Tibial nerve (tissue), 4 donors: Measurements from ENCODE around the gene SNX15. TPM values are rescaled to one million over a fixed set of nuclear protein-coding genes. Genes with fewer than 3 reads are reported as not detected.

Source experiments
- DNase-seq, 2 donors: peaks; one replicate each; pipeline ENCODE4 v3.0.0-alpha.2; 2019; ENCODE audit warnings: low spot score in 2 of 2
- H3K27ac ChIP-seq, 4 donors: fragments of 200-600 bp; sonication (generic) in 3 of 4; one replicate each; pipeline ENCODE4 v1.5.1; 2017 to 2019; ENCODE audit warnings: mild to moderate bottlenecking in 1 of 4
- H3K27me3 ChIP-seq, 2 donors: fragments of 200-600 bp; sonication (generic) in 1 of 2; one replicate each; pipeline versions ENCODE4 v1.5.1 to v1.6.0; 2017 to 2019
- H3K36me3 ChIP-seq, 3 donors: fragments of 200-600 bp; sonication (generic); one replicate each; pipeline ENCODE4 v1.5.1; 2018 to 2019
- H3K4me1 ChIP-seq, 4 donors: fragments of 200-600 bp; sonication (generic) in 3 of 4; one replicate each; pipeline ENCODE4 v1.5.1; 2017 to 2019
- H3K4me3 ChIP-seq, 4 donors: fragments of 200-600 bp; sonication (generic) in 3 of 4; one replicate each; pipeline ENCODE4 v1.5.1; 2017 to 2019; ENCODE audit warnings: mild to moderate bottlenecking in 1 of 4, moderate library complexity in 1 of 4
- H3K9me3 ChIP-seq, 4 donors: fragments of 200-600 bp; sonication (generic) in 3 of 4; one replicate each; pipeline ENCODE4 v1.5.1; 2017 to 2019
- EP300 ChIP-seq, 2 donors: sonication (generic); formaldehyde crosslinking; IDR thresholded peaks; one replicate each; pipeline ENCODE4 v1.6.1; 2017; ENCODE audit warnings: antibody characterized with exemption in 2 of 2, mild to moderate bottlenecking in 1 of 2
- POLR2A ChIP-seq, 2 donors: fragments of 450-650 bp; IDR thresholded peaks; one replicate each; pipeline ENCODE4 v1.6.1; 2017; ENCODE audit warnings: antibody characterized with exemption in 2 of 2, mild to moderate bottlenecking in 2 of 2, moderate library complexity in 2 of 2
- WGBS, 2 donors: methylation state at CpG; one replicate each; pipeline ENCODE4 v1.1.5; 2018; 5-methylcytosine and 5-hydroxymethylcytosine counted together
- total RNA-seq, 4 donors: library from RNA; depleted of rRNA; stranded (reverse); fragments of >200 nt; gene quantifications; one replicate each; pipeline ENCODE4 v1.1.0, GENCODE V29; 2016
- TF ChIP-seq, protein P1 (sequence below), 5 experiments: fragments of 200-600 bp in 3 of 5; fragments of 450-650 bp in 2 of 5; sonication (generic) in 3 of 5; IDR thresholded peaks; one replicate each; pipeline ENCODE4 v1.5.1; 2016 to 2019; ENCODE audit warnings: antibody characterized with exemption in 5 of 5, mild to moderate bottlenecking in 3 of 5, moderate library complexity in 2 of 5

SNX15 gene
- total RNA-seq, 4 donors from 2014 or later = 17.1 to 33.3 (median 24.2) TPM

DNA sequence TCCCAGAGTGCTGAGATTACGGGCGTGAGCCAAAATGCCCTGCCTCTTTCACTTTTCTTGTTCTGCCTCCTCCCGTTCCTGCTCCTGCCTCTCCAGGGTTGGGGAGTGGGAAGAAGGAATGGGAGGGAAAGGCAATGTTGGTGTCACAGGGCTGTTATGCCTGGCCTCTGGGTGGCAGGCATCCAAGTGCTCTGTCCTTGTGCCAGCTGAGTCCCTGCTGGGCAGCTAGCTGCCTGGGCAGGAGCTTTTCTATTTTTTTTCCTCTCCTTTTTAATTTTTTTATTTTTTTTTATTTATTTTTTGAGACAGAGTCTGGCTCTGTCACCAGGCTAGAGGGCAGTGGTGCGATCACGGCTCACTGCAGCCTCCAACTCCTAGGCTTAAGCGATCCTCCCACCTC lies 9.7 kb downstream of the SNX15 start:
- 51 to 62% methylated on average over 6 of the region's 6 CpGs for WGBS, 2 donors
- TF ChIP-seq, protein P1, sequence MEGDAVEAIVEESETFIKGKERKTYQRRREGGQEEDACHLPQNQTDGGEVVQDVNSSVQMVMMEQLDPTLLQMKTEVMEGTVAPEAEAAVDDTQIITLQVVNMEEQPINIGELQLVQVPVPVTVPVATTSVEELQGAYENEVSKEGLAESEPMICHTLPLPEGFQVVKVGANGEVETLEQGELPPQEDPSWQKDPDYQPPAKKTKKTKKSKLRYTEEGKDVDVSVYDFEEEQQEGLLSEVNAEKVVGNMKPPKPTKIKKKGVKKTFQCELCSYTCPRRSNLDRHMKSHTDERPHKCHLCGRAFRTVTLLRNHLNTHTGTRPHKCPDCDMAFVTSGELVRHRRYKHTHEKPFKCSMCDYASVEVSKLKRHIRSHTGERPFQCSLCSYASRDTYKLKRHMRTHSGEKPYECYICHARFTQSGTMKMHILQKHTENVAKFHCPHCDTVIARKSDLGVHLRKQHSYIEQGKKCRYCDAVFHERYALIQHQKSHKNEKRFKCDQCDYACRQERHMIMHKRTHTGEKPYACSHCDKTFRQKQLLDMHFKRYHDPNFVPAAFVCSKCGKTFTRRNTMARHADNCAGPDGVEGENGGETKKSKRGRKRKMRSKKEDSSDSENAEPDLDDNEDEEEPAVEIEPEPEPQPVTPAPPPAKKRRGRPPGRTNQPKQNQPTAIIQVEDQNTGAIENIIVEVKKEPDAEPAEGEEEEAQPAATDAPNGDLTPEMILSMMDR (IDR thresholded peaks at IDR 0.05) = no peak
- peak in 1 of 2 donors; percentile 35 for TF ChIP-seq EP300 (IDR thresholded peaks at IDR 0.05)

GRCh38 chr11:65040520-65040846 lies 13.2 kb downstream of the SNX15 start:
- no peaks in the 10 kb centered on the region for H3K9me3 ChIP-seq
- peaks cover 0 to 34% (median 3%) of the 10 kb centered on the region in 4 donors for H3K4me1 ChIP-seq
- peak overlapping the region; percentile 84 to 97 (median 92) for H3K27ac ChIP-seq
- no peak for DNase-seq
- H3K36me3 ChIP-seq = peaks cover 4 to 63% (median 7%) of the 10 kb centered on the region in 3 donors
- no peak for TF ChIP-seq POLR2A (IDR thresholded peaks at IDR 0.05)
- TF ChIP-seq EP300 (IDR thresholded peaks at IDR 0.05) = no peak
- TF ChIP-seq, protein P1 (IDR thresholded peaks at IDR 0.05) = no peak
- 16 to 19% methylated on average over 7 of the region's 7 CpGs for WGBS, 2 donors
- peak overlapping the region; percentile 54 to 95 (median 86) for H3K4me3 ChIP-seq
- H3K27me3 ChIP-seq = no peaks in the 10 kb centered on the region

More for the DNA sequence above, 9.7 kb downstream of the SNX15 start:
- Histone ChIP-seq H3K4me1 (peaks cover 0 to 13% (median 2%) of the 10 kb centered on the region in 4 donors), H3K27me3 (no peaks in the 10 kb centered on the region), H3K27ac (peak overlapping the region in 2 of 4 donors; percentile 32 to 67), H3K9me3 (no peaks in the 10 kb centered on the region), H3K36me3 (peaks cover 13 to 80% (median 16%) of the 10 kb centered on the region in 3 donors), H3K4me3 (no peak overlapping the region)
- no peak for DNase-seq

GRCh38 chr11:65040847-65041622 lies 13.8 kb downstream of the SNX15 start, which contains the start of gene SAC3D1:
Gene SAC3D1, plus strand, starts transcription at chr11:65041210. Its CDS starts 83 bp downstream, at chr11:65041293.
- peak within 1 kb of the TSS; percentile 84 to 97 (median 92) for H3K27ac ChIP-seq
- H3K9me3 ChIP-seq = no peaks in the 10 kb centered on the region
- peak within 1 kb of the TSS; percentile 54 to 95 (median 86) for H3K4me3 ChIP-seq
- DNase-seq = peak; percentile 71 to 72
- TF ChIP-seq EP300 (IDR thresholded peaks at IDR 0.05) (peak; percentile 68 to 87), POLR2A (IDR thresholded peaks at IDR 0.05) (peak in 1 of 2 donors; percentile 61)
- TF ChIP-seq, protein P1 (IDR thresholded peaks at IDR 0.05) = no peak
- WGBS, 2 donors = 0 to 2% methylated on average over 35 to 69 of the region's 91 CpGs
- H3K36me3 ChIP-seq = peaks cover 1 to 63% (median 4%) of the 10 kb centered on the region in 3 donors
- peaks cover 0 to 34% (median 3%) of the 10 kb centered on the region in 4 donors for H3K4me1 ChIP-seq
- H3K27me3 ChIP-seq = no peaks in the 10 kb centered on the region

DNA sequence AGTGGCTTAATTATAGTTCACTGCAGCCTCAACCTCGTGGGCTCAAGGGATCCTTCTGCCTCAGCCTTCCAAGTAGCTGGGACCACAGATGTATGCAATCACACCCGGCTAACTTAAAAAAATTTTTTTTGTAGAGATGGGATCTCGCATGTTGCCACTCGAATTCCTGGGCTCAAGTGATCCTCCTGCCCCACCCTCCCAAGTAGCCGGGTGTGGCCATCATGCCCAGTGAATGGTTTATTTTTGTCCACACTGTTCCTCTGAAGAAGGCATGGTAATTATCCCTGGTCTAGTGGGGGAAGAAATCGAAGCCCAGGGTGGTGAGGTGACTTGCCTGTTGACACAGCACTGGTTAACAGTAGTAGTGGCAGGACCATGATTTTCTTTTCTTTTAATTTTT lies 15.7 kb downstream of the SNX15 start:
- Histone ChIP-seq H3K4me1 (peaks cover 0 to 51% (median 4%) of the 10 kb centered on the region in 4 donors), H3K27ac (no peak overlapping the region), H3K4me3 (no peak overlapping the region), H3K9me3 (no peaks in the 10 kb centered on the region), H3K27me3 (no peaks in the 10 kb centered on the region), H3K36me3 (peaks cover 0 to 48% (median 4%) of the 10 kb centered on the region in 3 donors)
- TF ChIP-seq POLR2A (IDR thresholded peaks at IDR 0.05) = no peak
- no peak for TF ChIP-seq EP300 (IDR thresholded peaks at IDR 0.05)
- TF ChIP-seq, protein P1 (IDR thresholded peaks at IDR 0.05) = no peak
- 76 to 83% methylated on average over 6 of the region's 6 CpGs for WGBS, 2 donors
- no peak for DNase-seq

GRCh38 chr11:65043881-65044501 lies 16.8 kb downstream of the SNX15 start:
- DNase-seq = peak in 1 of 2 donors; percentile 29
- Histone ChIP-seq H3K4me3 (no peak overlapping the region), H3K4me1 (peaks cover 0 to 56% (median 6%) of the 10 kb centered on the region in 4 donors), H3K27me3 (no peaks in the 10 kb centered on the region), H3K36me3 (peaks cover 0 to 37% (median 0%) of the 10 kb centered on the region in 3 donors), H3K27ac (no peak overlapping the region), H3K9me3 (no peaks in the 10 kb centered on the region)
- 81% methylated on average over 21 to 23 of the region's 23 CpGs for WGBS, 2 donors
- TF ChIP-seq POLR2A (IDR thresholded peaks at IDR 0.05) (no peak), EP300 (IDR thresholded peaks at IDR 0.05) (no peak)
- TF ChIP-seq, protein P1 (IDR thresholded peaks at IDR 0.05) = no peak
